HCT116 (cell line): ENCODE data around the gene CSNK2A1.

Experiments used
- CTCF ChIP-seq, 3 experiments: fragments of 200-600 bp in 1 of 3; sonication (generic) in 1 of 3; IDR thresholded peaks in 2 of 3; conservative IDR thresholded peaks in 1 of 3; 2 replicates each; pipeline ENCODE4 v1.5.1; 2012 to 2017; ENCODE audit warnings: low read depth in 2 of 3, low read length in 2 of 3, antibody characterized with exemption in 1 of 3, borderline replicate concordance in 1 of 3, control low read depth in 1 of 3, mild to moderate bottlenecking in 1 of 3, mixed read lengths in 1 of 3, mixed run types in 1 of 3, moderate library complexity in 1 of 3; ENCODE audit not compliant: insufficient read depth in 1 of 3
- ELF1 ChIP-seq: IDR thresholded peaks from 2 replicates; pipeline ENCODE4 v1.6.1; 2012; ENCODE audit warnings: low read depth, borderline replicate concordance
- EZH2 ChIP-seq: fragments of 200-600 bp; sonication (generic); IDR thresholded peaks from 2 replicates; pipeline ENCODE4 v1.6.1; 2017; ENCODE audit warnings: antibody characterized with exemption, mixed run types
- EZH2phosphoT487 ChIP-seq: fragments of 200-600 bp; IDR thresholded peaks from 2 replicates; pipeline ENCODE4 v1.6.1; 2018; ENCODE audit warnings: antibody characterized with exemption, borderline replicate concordance
- FOSL1 ChIP-seq: IDR thresholded peaks from 2 replicates; pipeline ENCODE4 v1.6.1; 2012; ENCODE audit warnings: low read depth
- POLR2A ChIP-seq: IDR thresholded peaks from 2 replicates; pipeline ENCODE4 v1.7.0; 2011; ENCODE audit warnings: borderline replicate concordance; ENCODE audit not compliant: insufficient read depth, insufficient read length; ENCODE audit errors: extremely low read depth
- POLR2AphosphoS5 ChIP-seq: IDR thresholded peaks from 2 replicates; pipeline ENCODE4 v1.6.1; 2011; ENCODE audit warnings: mild to moderate bottlenecking, low read depth, low read length, moderate library complexity
- SIN3A ChIP-seq: IDR thresholded peaks from 2 replicates; pipeline ENCODE4 v1.6.1; 2012; ENCODE audit warnings: low read depth
- TCF7L2 ChIP-seq: IDR thresholded peaks from 2 replicates; pipeline ENCODE4 v1.7.0; 2011; ENCODE audit warnings: borderline replicate concordance, inconsistent platforms; ENCODE audit not compliant: insufficient read depth, insufficient read length; ENCODE audit errors: extremely low read depth
- ZFX ChIP-seq: fragments of 450-650 bp; IDR thresholded peaks from 2 replicates; pipeline ENCODE4 v1.6.1; 2017
- ZNF274 ChIP-seq: fragments of 200-500 bp; sonication (Bioruptor generic); IDR thresholded peaks from 2 replicates; pipeline ENCODE4 v1.6.1; 2014; ENCODE audit warnings: mild to moderate bottlenecking, low read depth, low read length, inconsistent platforms
- TF ChIP-seq, protein P1 (sequence below): IDR thresholded peaks from 2 replicates; pipeline ENCODE4 v1.6.1; 2012

GRCh38 chr20:478010-478948, 65.3 kb downstream of the CSNK2A1 start:
- no peak for TF ChIP-seq POLR2A
- TF ChIP-seq, protein P1, sequence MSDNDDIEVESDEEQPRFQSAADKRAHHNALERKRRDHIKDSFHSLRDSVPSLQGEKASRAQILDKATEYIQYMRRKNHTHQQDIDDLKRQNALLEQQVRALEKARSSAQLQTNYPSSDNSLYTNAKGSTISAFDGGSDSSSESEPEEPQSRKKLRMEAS = no peak
- TF ChIP-seq ZFX = no peak
- no peak for TF ChIP-seq CTCF (IDR thresholded peaks at IDR 0.05 in 2 of 3, conservative IDR thresholded peaks at IDR 0.05 in 1 of 3; ENCODE audit: borderline replicate concordance in 1 of 3, insufficient read depth in 1 of 3, low read depth in 2 of 3, low read length in 2 of 3)
- TF ChIP-seq EZH2phosphoT487 = no peak
- TF ChIP-seq FOSL1 = no peak
- no peak for TF ChIP-seq TCF7L2
- no peak for TF ChIP-seq ZNF274
- TF ChIP-seq EZH2 = no peak
- TF ChIP-seq SIN3A = no peak
- no peak for TF ChIP-seq ELF1
- no peak for TF ChIP-seq POLR2AphosphoS5
